Stomach (tissue), 9 donors: ENCODE data around the gene UST. TPM values are rescaled to one million over a fixed set of nuclear protein-coding genes. Genes with fewer than 3 reads are reported as not detected.

Experiments
- DNase-seq, 2 donors: peaks; one replicate each; pipeline versions ENCODE4 v3.0.0 to v3.0.0-alpha.2; 2013 to 2019
- H3K27ac ChIP-seq, 5 donors: fragments of 200-600 bp in 4 of 5; sonication (generic) in 4 of 5; one replicate each; pipeline ENCODE4 v1.5.1; 2013 to 2019; ENCODE audit warnings: mild to moderate bottlenecking in 1 of 5, moderate library complexity in 1 of 5
- H3K27me3 ChIP-seq, 3 donors: fragments of 200-600 bp; sonication (generic); one replicate each; pipeline ENCODE4 v1.5.1; 2017 to 2019; ENCODE audit warnings: mixed run types in 1 of 3
- H3K36me3 ChIP-seq, 4 donors: fragments of 200-600 bp; sonication (generic); 1 replicate in 3 of 4; 2 replicates in 1 of 4; pipeline ENCODE4 v1.5.1; 2016 to 2019
- H3K4me1 ChIP-seq, 4 donors: fragments of 200-600 bp; sonication (generic); one replicate each; pipeline ENCODE4 v1.5.1; 2016 to 2019
- H3K4me3 ChIP-seq, 4 donors: fragments of 200-600 bp; sonication (generic) in 3 of 4; one replicate each; pipeline ENCODE4 v1.5.1; 2016 to 2019; ENCODE audit warnings: mild to moderate bottlenecking in 1 of 4
- H3K9me3 ChIP-seq, 4 donors: fragments of 200-600 bp; sonication (generic); one replicate each; pipeline ENCODE4 v1.5.1; 2016 to 2019
- EP300 ChIP-seq: sonication (generic); formaldehyde crosslinking; IDR thresholded peaks from one replicate; pipeline ENCODE4 v1.6.1; 2017; ENCODE audit warnings: antibody characterized with exemption
- POLR2A ChIP-seq, 4 donors: fragments of 450-650 bp; IDR thresholded peaks; one replicate each; pipeline ENCODE4 v1.6.1; 2016; ENCODE audit warnings: antibody characterized with exemption in 4 of 4, control low read depth in 2 of 4, mild to moderate bottlenecking in 1 of 4, moderate library complexity in 1 of 4
- POLR2AphosphoS5 ChIP-seq, 3 donors: sonication (generic); formaldehyde crosslinking; IDR thresholded peaks; one replicate each; pipeline ENCODE4 v1.6.1; 2016; ENCODE audit warnings: antibody characterized with exemption in 3 of 3
- WGBS, 5 donors: extraction: QIAGEN DNeasy Blood & Tissue Kit in 3 of 5; methylation state at CpG; one replicate each; pipeline versions ENCODE4 v1.1.5 to v1.1.7; 2013 to 2018; 5-methylcytosine and 5-hydroxymethylcytosine counted together
- intact Hi-C: fragments of 100-400 bp; cut with DNase I; formaldehyde crosslinking; loops from one replicate; pipeline ENCODE4 v1.15.1; 2023; ENCODE audit warnings: low total_unique reads
- polyA plus RNA-seq, 3 donors: library from polyadenylated mRNA; stranded (reverse); fragments of 200-250 nt; gene quantifications; one replicate each; pipeline ENCODE4 v1.2.3, GENCODE V29; 2013
- total RNA-seq, 5 donors: library from RNA; depleted of rRNA; stranded (reverse); fragments of >200 nt; gene quantifications; one replicate each; pipeline versions ENCODE4 v1.1.0 to v1.2.3, GENCODE V29; 2014 to 2016
- TF ChIP-seq, protein P1 (sequence below), 7 experiments: fragments of 450-650 bp in 4 of 7; fragments of 200-600 bp in 3 of 7; sonication (generic) in 3 of 7; IDR thresholded peaks; one replicate each; pipeline ENCODE4 v1.5.1; 2016 to 2019; ENCODE audit warnings: antibody characterized with exemption in 7 of 7, control low read depth in 2 of 7, mild to moderate bottlenecking in 1 of 7
- donor health status: healthy with polysubstance abuse.
- donor health status: Bipolar disorder and iron deficiency.
- donor health status: healthy.

UST gene
- total and polyA plus RNA-seq, 8 donors, result 2.2 to 45.8 (median 8.9) TPM

DNA sequence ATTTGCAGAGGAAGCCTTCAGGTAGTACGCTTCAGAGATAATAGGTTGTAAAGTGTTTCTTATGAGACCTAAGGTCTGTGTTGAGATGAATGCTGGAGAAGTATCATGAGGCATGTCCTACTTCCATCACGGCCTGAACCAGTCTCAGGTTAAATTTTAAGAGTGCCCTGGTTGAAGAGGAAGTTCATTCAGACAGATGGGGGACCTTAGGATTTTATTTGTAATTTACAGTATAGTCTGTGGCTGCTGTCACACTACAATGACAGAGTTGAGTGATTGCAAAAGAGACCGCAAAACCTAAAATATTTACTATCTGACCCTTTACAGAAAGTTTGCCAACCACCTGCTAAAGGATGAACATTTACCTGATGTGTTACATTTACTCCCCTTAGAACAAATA, 70.9 kb downstream of the UST start:
- WGBS, 5 donors, result 79 to 89% (median 81%) methylated on average over 3 of the region's 3 CpGs
- Histone ChIP-seq H3K36me3 (no peaks in the 10 kb centered on the region), H3K4me3 (no peak overlapping the region), H3K4me1 (peaks cover 0 to 7% (median 0%) of the 10 kb centered on the region in 4 donors), H3K27ac (no peak overlapping the region), H3K27me3 (no peaks in the 10 kb centered on the region), H3K9me3 (peaks cover 0 to 7% (median 0%) of the 10 kb centered on the region in 4 donors)
- intact Hi-C loops, result no loop called here
- TF ChIP-seq, protein P1, sequence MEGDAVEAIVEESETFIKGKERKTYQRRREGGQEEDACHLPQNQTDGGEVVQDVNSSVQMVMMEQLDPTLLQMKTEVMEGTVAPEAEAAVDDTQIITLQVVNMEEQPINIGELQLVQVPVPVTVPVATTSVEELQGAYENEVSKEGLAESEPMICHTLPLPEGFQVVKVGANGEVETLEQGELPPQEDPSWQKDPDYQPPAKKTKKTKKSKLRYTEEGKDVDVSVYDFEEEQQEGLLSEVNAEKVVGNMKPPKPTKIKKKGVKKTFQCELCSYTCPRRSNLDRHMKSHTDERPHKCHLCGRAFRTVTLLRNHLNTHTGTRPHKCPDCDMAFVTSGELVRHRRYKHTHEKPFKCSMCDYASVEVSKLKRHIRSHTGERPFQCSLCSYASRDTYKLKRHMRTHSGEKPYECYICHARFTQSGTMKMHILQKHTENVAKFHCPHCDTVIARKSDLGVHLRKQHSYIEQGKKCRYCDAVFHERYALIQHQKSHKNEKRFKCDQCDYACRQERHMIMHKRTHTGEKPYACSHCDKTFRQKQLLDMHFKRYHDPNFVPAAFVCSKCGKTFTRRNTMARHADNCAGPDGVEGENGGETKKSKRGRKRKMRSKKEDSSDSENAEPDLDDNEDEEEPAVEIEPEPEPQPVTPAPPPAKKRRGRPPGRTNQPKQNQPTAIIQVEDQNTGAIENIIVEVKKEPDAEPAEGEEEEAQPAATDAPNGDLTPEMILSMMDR (IDR thresholded peaks at IDR 0.05), result no peak
- no peak for TF ChIP-seq EP300
- no peak for TF ChIP-seq POLR2AphosphoS5 (IDR thresholded peaks at IDR 0.05)
- TF ChIP-seq POLR2A (IDR thresholded peaks at IDR 0.05), result no peak
- DNase-seq, result no peak

DNA sequence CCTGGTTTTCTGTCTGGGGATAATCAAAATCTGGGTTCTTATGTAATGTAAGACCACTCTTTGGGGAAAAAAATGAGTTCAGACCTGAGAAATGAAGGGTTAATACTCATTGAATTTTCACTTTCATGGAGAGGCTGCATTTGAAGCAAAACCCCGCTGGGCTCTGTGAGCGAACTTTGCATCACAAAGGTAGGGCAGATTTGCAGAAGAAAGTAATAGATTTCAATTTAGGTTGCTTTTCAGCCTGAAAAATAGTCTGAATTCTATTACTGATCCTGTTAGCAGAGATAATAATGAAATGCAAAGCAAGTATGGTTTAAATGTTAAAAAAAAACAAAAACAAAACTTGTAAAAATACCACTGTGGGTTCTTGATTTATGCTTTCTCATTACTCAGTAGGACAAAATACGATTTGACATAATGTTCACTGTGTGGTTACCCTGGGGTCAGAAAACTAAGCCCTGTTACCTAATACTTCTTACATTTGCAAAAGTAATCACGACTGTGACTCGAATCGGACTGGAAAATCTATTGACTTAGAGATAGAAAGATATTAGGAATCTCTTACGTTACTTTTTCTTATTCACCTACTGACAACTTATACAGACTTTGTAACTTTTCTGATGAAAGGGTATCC, 72.2 kb downstream of the UST start:
- 42 to 61% (median 57%) methylated on average over 7 of the region's 7 CpGs for WGBS, 5 donors
- intact Hi-C loops, result no loop called here
- Histone ChIP-seq H3K4me1 (peaks cover 0 to 7% (median 0%) of the 10 kb centered on the region in 4 donors), H3K36me3 (no peaks in the 10 kb centered on the region), H3K27ac (no peak overlapping the region), H3K27me3 (no peaks in the 10 kb centered on the region), H3K4me3 (no peak overlapping the region), H3K9me3 (peaks cover 0 to 7% (median 0%) of the 10 kb centered on the region in 4 donors)
- no peak for DNase-seq
- TF ChIP-seq POLR2AphosphoS5 (IDR thresholded peaks at IDR 0.05) (no peak), EP300 (no peak)

DNA sequence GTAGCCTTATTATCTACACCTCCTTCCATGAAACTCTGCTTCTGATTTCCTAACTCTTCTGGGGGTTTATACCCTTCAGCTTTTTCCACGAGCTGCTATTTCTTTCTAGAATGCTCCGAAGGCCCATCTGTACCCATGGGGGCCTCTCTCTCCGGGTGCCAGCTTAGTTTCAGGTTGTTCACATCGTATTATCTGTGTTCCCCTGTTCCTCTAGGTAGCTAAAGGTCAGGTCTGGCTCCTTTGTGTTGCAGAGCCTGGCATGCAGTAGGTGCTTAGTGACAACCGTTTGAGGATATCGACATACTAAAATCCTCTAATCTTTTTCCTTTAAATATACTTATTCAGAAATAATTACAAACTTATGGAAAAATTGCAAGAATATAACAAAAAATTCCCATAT, 73.0 kb downstream of the UST start:
- peaks cover 0 to 7% (median 0%) of the 10 kb centered on the region in 4 donors for H3K4me1 ChIP-seq
- intact Hi-C loops, result no loop called here
- 83 to 85% (median 85%) methylated on average over 6 of the region's 6 CpGs for WGBS, 5 donors
- DNase-seq, result no peak
- no peak overlapping the region for H3K4me3 ChIP-seq
- no peaks in the 10 kb centered on the region for H3K36me3 ChIP-seq
- TF ChIP-seq, protein P1 (IDR thresholded peaks at IDR 0.05), result no peak
- TF ChIP-seq POLR2AphosphoS5 (IDR thresholded peaks at IDR 0.05), result no peak
- TF ChIP-seq EP300, result no peak
- TF ChIP-seq POLR2A (IDR thresholded peaks at IDR 0.05), result no peak
- peaks cover 0 to 5% (median 0%) of the 10 kb centered on the region in 4 donors for H3K9me3 ChIP-seq
- H3K27ac ChIP-seq, result no peak overlapping the region
- no peaks in the 10 kb centered on the region for H3K27me3 ChIP-seq

DNA sequence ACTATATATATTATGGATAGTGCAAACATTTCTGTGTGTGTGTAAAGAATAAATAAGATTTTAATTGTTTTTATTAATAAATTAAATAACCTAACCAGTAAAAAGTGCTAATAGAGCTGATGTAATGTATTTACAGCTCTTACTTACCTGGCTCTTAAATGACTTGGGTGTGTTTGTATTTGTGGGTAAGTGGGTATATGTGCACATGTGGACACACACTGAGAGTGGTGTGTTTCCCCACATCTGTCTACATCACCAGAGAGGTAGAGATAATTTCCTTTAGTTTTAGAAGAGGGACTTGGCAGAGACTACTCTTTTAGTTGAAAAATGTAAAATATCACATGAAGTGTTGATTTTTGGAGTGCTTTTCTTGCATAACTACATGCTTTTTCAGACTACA, 76.0 kb downstream of the UST start:
- H3K4me3 ChIP-seq, result no peak overlapping the region
- H3K4me1 ChIP-seq, result peaks cover 0 to 7% (median 0%) of the 10 kb centered on the region in 4 donors
- H3K36me3 ChIP-seq, result no peaks in the 10 kb centered on the region
- H3K9me3 ChIP-seq, result no peaks in the 10 kb centered on the region
- intact Hi-C loops, result no loop called here
- no peaks in the 10 kb centered on the region for H3K27me3 ChIP-seq
- no peak overlapping the region for H3K27ac ChIP-seq
- no peak for DNase-seq
- TF ChIP-seq POLR2A (IDR thresholded peaks at IDR 0.05), result no peak
- TF ChIP-seq, protein P1 (IDR thresholded peaks at IDR 0.05), result no peak
- no peak for TF ChIP-seq EP300
- no peak for TF ChIP-seq POLR2AphosphoS5 (IDR thresholded peaks at IDR 0.05)

DNA sequence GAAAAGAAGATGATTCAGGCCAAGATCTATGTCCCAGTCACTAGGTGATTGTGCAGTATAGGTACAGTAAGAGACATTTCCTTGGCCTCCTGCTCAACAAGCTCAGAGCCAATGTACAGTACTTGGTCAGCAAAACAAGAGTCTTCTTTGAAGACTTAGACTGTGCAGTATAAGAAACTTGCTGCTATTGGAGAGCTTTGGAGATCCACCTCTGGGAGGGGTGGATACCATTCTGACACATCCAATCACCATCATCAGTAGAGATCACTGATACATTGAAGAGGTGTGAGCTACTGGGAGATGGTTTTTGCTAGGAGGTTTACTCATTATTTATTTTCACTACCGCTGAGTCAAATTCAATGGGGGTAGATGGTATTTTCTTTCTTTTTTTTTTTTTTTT, 77.5 kb downstream of the UST start:
- DNase-seq, result no peak
- Histone ChIP-seq H3K9me3 (no peaks in the 10 kb centered on the region), H3K4me3 (no peak overlapping the region), H3K36me3 (no peaks in the 10 kb centered on the region), H3K4me1 (peaks cover 0 to under 1% (median 0%) of the 10 kb centered on the region in 4 donors), H3K27me3 (no peaks in the 10 kb centered on the region), H3K27ac (no peak overlapping the region)
- WGBS, 5 donors, result 95 to 100% (median 100%) methylated on average over 1 of the region's 1 CpG
- TF ChIP-seq POLR2AphosphoS5 (IDR thresholded peaks at IDR 0.05) (no peak), EP300 (no peak), POLR2A (IDR thresholded peaks at IDR 0.05) (no peak)
- TF ChIP-seq, protein P1 (IDR thresholded peaks at IDR 0.05), result no peak
- intact Hi-C loops, result no loop called here
